AG10803 (cell line): Measurements from ENCODE around the gene RAPGEF6.

Experiments used
- DNase-seq: peaks from one replicate; pipeline ENCODE4 v3.0.0; 2010; ENCODE audit warnings: low read depth
- H3K4me3 ChIP-seq: 2 replicates; pipeline ENCODE4 v1.5.1; 2011; ENCODE audit warnings: mild to moderate bottlenecking, low read length, control low read depth
- CTCF ChIP-seq: conservative IDR thresholded peaks from 2 replicates; pipeline ENCODE4 v1.5.1; 2011; ENCODE audit warnings: mild to moderate bottlenecking, low read length, control low read depth, inconsistent platforms

RAPGEF6 gene

GRCh38 chr5:131541762-131542161 lies 93.3 kb downstream of the RAPGEF6 start:
- peak; percentile 34 for DNase-seq
- H3K4me3 ChIP-seq, result no peak overlapping the region
- TF ChIP-seq CTCF, result no peak

GRCh38 chr5:131541071-131541470 lies 94.0 kb downstream of the RAPGEF6 start:
- DNase-seq, result no peak

GRCh38 chr5:131539251-131539650 lies 95.8 kb downstream of the RAPGEF6 start:
- H3K4me3 ChIP-seq, result no peak overlapping the region
- no peak for TF ChIP-seq CTCF
- no peak for DNase-seq

More at GRCh38 chr5:131541071-131541470, 94.0 kb downstream of the RAPGEF6 start:
- no peak for TF ChIP-seq CTCF
- no peak overlapping the region for H3K4me3 ChIP-seq

- TF ChIP-seq CTCF, result no peak
- no peak overlapping the region for H3K4me3 ChIP-seq
- DNase-seq, result peak; percentile 63
Measured at GRCh38 chr5:131538177-131538593, 96.8 kb downstream of the RAPGEF6 start.

DNA sequence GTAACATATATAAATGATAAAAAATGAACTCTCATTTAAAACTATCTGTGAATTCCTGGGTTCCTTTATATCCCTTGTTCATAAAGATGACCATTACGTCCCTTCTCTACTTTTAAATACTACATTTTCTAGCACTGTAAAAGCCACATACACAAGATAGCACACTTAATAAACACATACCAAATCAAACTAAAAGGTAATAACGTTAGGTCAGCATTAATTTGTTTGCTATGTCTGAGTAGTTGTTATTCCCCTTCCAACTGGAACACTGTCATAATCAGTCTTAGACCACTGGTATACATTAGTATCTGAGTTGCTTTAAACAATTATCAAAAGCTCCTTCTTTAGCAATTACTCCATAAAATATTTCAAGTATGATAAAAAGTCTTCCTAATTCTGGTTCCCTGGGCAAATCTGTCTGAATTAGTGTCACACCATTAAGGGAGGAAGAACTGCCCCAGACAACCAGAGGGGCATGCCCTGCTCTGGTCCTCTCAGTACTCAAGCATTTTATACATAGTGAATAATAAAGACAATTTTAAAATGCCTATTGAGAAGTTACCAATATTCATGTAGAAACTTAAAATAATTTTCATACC lies 98.1 kb downstream of the RAPGEF6 start:
- no peak for DNase-seq
- H3K4me3 ChIP-seq, result no peak overlapping the region
- TF ChIP-seq CTCF, result no peak

GRCh38 chr5:131536211-131536826 lies 98.7 kb downstream of the RAPGEF6 start:
- DNase-seq, result no peak
- no peak overlapping the region for H3K4me3 ChIP-seq
- TF ChIP-seq CTCF, result no peak

DNA sequence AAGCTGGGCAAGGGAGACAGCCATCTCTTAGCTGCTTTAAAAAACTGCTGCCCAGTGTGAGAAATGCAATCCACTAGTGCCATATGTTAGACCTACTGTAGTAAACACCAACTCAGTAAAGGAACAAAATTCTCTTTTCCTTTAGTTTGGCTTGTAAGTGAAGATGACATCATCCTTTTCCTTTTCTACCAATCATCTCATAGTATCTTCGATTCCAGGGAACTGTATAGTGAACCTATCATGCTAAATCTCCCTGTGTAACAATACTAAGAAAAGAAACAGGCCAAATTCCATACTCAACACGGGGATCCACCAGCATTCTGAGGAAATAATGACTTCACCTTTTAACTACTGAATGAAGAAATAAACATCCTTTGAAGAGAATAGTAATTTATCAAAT lies 100.1 kb downstream of the RAPGEF6 start:
- no peak for TF ChIP-seq CTCF
- no peak for DNase-seq
- no peak overlapping the region for H3K4me3 ChIP-seq
